H1 (cell line): ENCODE measurements around the gene TP53I11. TPM values are rescaled to one million over a fixed set of nuclear protein-coding genes. Genes with fewer than 3 reads are reported as not detected.

ENCODE experiments used
- CTCF ChIA-PET: fragments of 300-600 bp; sonication (Branson Sonifier 250); formaldehyde crosslinking; loops from one replicate; lab custom pipeline; 2021; ENCODE audit not compliant: partially characterized antibody; lab: Charles Lee
- POLR2A ChIA-PET: fragments of 300-600 bp; sonication (Branson Sonifier 250); formaldehyde crosslinking; loops from one replicate; lab custom pipeline; 2021; ENCODE audit warnings: inconsistent platforms; ENCODE audit not compliant: partially characterized antibody; lab: Charles Lee
- DNase-seq, 2 experiments: peaks; one replicate each; pipeline versions ENCODE4 v3.0.0 to v3.0.0-alpha.2; 2010 to 2022; ENCODE audit warnings: low spot score in 2 of 2, low read depth in 1 of 2, mixed read lengths in 1 of 2
- FAIRE-seq: peaks from 2 replicates; lab custom pipeline; 2011; peaks lifted over from hg19 to GRCh38; lab: Jason Lieb, UNC
- H2AFZ ChIP-seq: 2 replicates; pipeline ENCODE4 v1.8.1; 2012; ENCODE audit warnings: low read length, inconsistent platforms
- H2AK5ac ChIP-seq: 2 replicates; pipeline ENCODE4 v1.6.1; 2013; ENCODE audit warnings: low read depth, low read length
- H2BK120ac ChIP-seq: replicated peaks from 2 replicates; pipeline ENCODE3; 2013; ENCODE audit warnings: low read depth, low read length, inconsistent platforms
- H2BK12ac ChIP-seq: 2 replicates; pipeline ENCODE4 v1.6.1; 2013; ENCODE audit warnings: low read depth, low read length
- H2BK15ac ChIP-seq: 2 replicates; pipeline ENCODE4 v1.6.1; 2013; ENCODE audit warnings: low read length
- H2BK20ac ChIP-seq: 2 replicates; pipeline ENCODE4 v1.6.1; 2013; ENCODE audit warnings: low read length
- H2BK5ac ChIP-seq: 2 replicates; pipeline ENCODE4 v1.6.1; 2013; ENCODE audit warnings: low read depth, low read length
- H3K14ac ChIP-seq: 2 replicates; pipeline ENCODE4 v1.6.1; 2013; ENCODE audit warnings: inconsistent platforms; ENCODE audit not compliant: insufficient read length
- H3K18ac ChIP-seq: 2 replicates; pipeline ENCODE4 v1.6.1; 2013; ENCODE audit warnings: low read length; ENCODE audit errors: extremely low read depth
- H3K23ac ChIP-seq: 2 replicates; pipeline ENCODE4 v1.6.1; 2013; ENCODE audit warnings: inconsistent platforms; ENCODE audit not compliant: insufficient read length
- H3K23me2 ChIP-seq: 2 replicates; pipeline ENCODE4 v1.6.1; 2013; ENCODE audit warnings: low read depth, low read length
- H3K27ac ChIP-seq: 2 replicates; pipeline ENCODE4 v1.6.1; 2011; ENCODE audit warnings: low read depth, low read length, inconsistent platforms
- H3K27me3 ChIP-seq, 4 experiments: replicated peaks in 1 of 4; 1 replicate in 1 of 4; 2 replicates in 3 of 4; pipeline versions ENCODE4 v1.6.1 to v1.8.1; 2011 to 2013; ENCODE audit warnings: low read length in 3 of 4, mild to moderate bottlenecking in 3 of 4, inconsistent platforms in 2 of 4, mixed read lengths in 2 of 4, moderate library complexity in 1 of 4; ENCODE audit not compliant: control insufficient read depth in 3 of 4, insufficient read depth in 3 of 4; ENCODE audit errors: extremely low read depth in 1 of 4
- H3K36me3 ChIP-seq, 4 experiments: 2 replicates each; pipeline versions ENCODE4 v1.6.1 to v1.8.1; 2011 to 2013; ENCODE audit warnings: mild to moderate bottlenecking in 4 of 4, low read length in 3 of 4, moderate library complexity in 2 of 4, control low read depth in 1 of 4, inconsistent platforms in 1 of 4; ENCODE audit not compliant: insufficient read depth in 4 of 4, control insufficient read depth in 2 of 4
- H3K4ac ChIP-seq: replicated peaks from 2 replicates; pipeline ENCODE3; 2013; ENCODE audit warnings: low read length, low read depth, mixed read lengths, inconsistent platforms; ENCODE audit not compliant: insufficient read length
- H3K4me1 ChIP-seq, 4 experiments: replicated peaks in 1 of 4; 1 replicate in 1 of 4; 2 replicates in 3 of 4; pipeline versions ENCODE4 v1.6.1 to v1.8.1; 2011 to 2013; ENCODE audit warnings: low read length in 3 of 4, inconsistent platforms in 2 of 4, mixed read lengths in 1 of 4; ENCODE audit not compliant: insufficient read depth in 4 of 4, control insufficient read depth in 3 of 4
- H3K4me2 ChIP-seq, 2 experiments: 2 replicates each; pipeline versions ENCODE4 v1.6.1 to v1.8.1; 2011 to 2013; ENCODE audit warnings: low read depth in 2 of 2, low read length in 2 of 2, control low read depth in 1 of 2, inconsistent platforms in 1 of 2, mild to moderate bottlenecking in 1 of 2; ENCODE audit not compliant: insufficient read depth in 1 of 2
- H3K4me3 ChIP-seq, 4 experiments: fragments of 200-600, 300-600 bp in 1 of 4; sonication (generic), shearing (Covaris generic), sonication (Bioruptor Twin) in 1 of 4; 2 replicates each; pipeline versions ENCODE4 v1.5.1 to v1.8.1; 2011 to 2016; ENCODE audit warnings: low read length in 4 of 4, low read depth in 3 of 4, control low read depth in 2 of 4, inconsistent platforms in 2 of 4, mild to moderate bottlenecking in 2 of 4, mixed read lengths in 1 of 4, moderate library complexity in 1 of 4; ENCODE audit not compliant: insufficient read depth in 2 of 4; ENCODE audit errors: extremely low read depth in 1 of 4
- H3K56ac ChIP-seq: replicated peaks from 2 replicates; pipeline ENCODE3; 2013; ENCODE audit warnings: low read depth, mild to moderate bottlenecking, mixed read lengths, low read length, inconsistent platforms; ENCODE audit not compliant: insufficient read length
- H3K79me1 ChIP-seq: 2 replicates; pipeline ENCODE4 v1.6.1; 2013; ENCODE audit warnings: low read depth, low read length, control low read depth
- H3K79me2 ChIP-seq, 2 experiments: 2 replicates each; pipeline versions ENCODE4 v1.6.1 to v1.8.1; 2012 to 2013; ENCODE audit warnings: low read length in 2 of 2, mild to moderate bottlenecking in 2 of 2, inconsistent platforms in 1 of 2; ENCODE audit not compliant: insufficient read depth in 2 of 2, control insufficient read depth in 1 of 2
- H3K9ac ChIP-seq, 4 experiments: replicated peaks in 1 of 4; 1 replicate in 1 of 4; 2 replicates in 3 of 4; pipeline versions ENCODE4 v1.6.1 to v1.8.1; 2011 to 2013; ENCODE audit warnings: low read depth in 3 of 4, low read length in 3 of 4, control low read depth in 2 of 4, mild to moderate bottlenecking in 2 of 4, moderate library complexity in 2 of 4, inconsistent platforms in 1 of 4; ENCODE audit errors: extremely low read depth in 1 of 4
- H3K9me3 ChIP-seq, 2 experiments: 2 replicates each; pipeline versions ENCODE4 v1.6.1 to v1.8.1; 2012 to 2013; ENCODE audit warnings: mild to moderate bottlenecking in 2 of 2, moderate library complexity in 2 of 2, control low read depth in 1 of 2, inconsistent platforms in 1 of 2, low read depth in 1 of 2, low read length in 1 of 2, mixed read lengths in 1 of 2; ENCODE audit not compliant: insufficient read depth in 2 of 2
- H4K20me1 ChIP-seq, 2 experiments: replicated peaks in 1 of 2; 2 replicates each; pipeline versions ENCODE3 to v1.8.1; 2011 to 2013; ENCODE audit warnings: inconsistent platforms in 2 of 2, low read length in 2 of 2, mild to moderate bottlenecking in 1 of 2; ENCODE audit not compliant: insufficient read depth in 2 of 2, control insufficient read depth in 1 of 2
- H4K5ac ChIP-seq: 2 replicates; pipeline ENCODE4 v1.6.1; 2013; ENCODE audit warnings: low read length, low read depth, mixed read lengths, inconsistent platforms; ENCODE audit not compliant: insufficient read length
- H4K8ac ChIP-seq: 2 replicates; pipeline ENCODE4 v1.8.0; 2013; ENCODE audit warnings: mild to moderate bottlenecking, moderate library complexity, low read length, inconsistent platforms; ENCODE audit not compliant: insufficient read depth; ENCODE audit errors: extremely low read depth
- H4K91ac ChIP-seq: replicated peaks from 2 replicates; pipeline ENCODE3; 2013; ENCODE audit warnings: low read length, mixed read lengths, inconsistent platforms; ENCODE audit not compliant: insufficient read length
- ASH2L ChIP-seq: fragments of 200-600, 300-600 bp; sonication (generic); IDR thresholded peaks from one replicate; pipeline ENCODE4 v1.7.1; 2017; ENCODE audit warnings: low read length
- BACH1 ChIP-seq: IDR thresholded peaks from 2 replicates; pipeline ENCODE4 v1.6.1; 2012; ENCODE audit warnings: low read length, improper control_type of control experiment
- BCL11A ChIP-seq, 2 experiments: IDR thresholded peaks; one replicate each; pipeline ENCODE4 v1.6.1; 2011; ENCODE audit warnings: low read depth in 2 of 2, low read length in 2 of 2, mild to moderate bottlenecking in 2 of 2
- BRCA1 ChIP-seq: IDR thresholded peaks from 2 replicates; pipeline ENCODE4 v1.6.1; 2012; ENCODE audit warnings: low read depth, low read length, improper control_type of control experiment
- CBX5 ChIP-seq: fragments of 300-800, 300-1000 bp; sonication (generic); IDR thresholded peaks from 2 replicates; pipeline ENCODE4 v1.7.1; 2016; ENCODE audit warnings: antibody characterized with exemption, low read length, low read depth
- CHD2 ChIP-seq: IDR thresholded peaks from 2 replicates; pipeline ENCODE4 v1.6.1; 2012; ENCODE audit warnings: low read length, improper control_type of control experiment
- E2F6 ChIP-seq: IDR thresholded peaks from 2 replicates; pipeline ENCODE4 v1.6.1; 2012; ENCODE audit warnings: inconsistent platforms
- EZH2 ChIP-seq: fragments of 200-600 bp; sonication (generic); IDR thresholded peaks from 2 replicates; pipeline ENCODE4 v1.7.1; 2012; ENCODE audit warnings: low read depth, mild to moderate bottlenecking, moderate library complexity, low read length, inconsistent platforms; ENCODE audit not compliant: severe bottlenecking
- HDAC2 ChIP-seq, 2 experiments: fragments of 300-600 bp in 1 of 2; sonication (generic) in 1 of 2; IDR thresholded peaks; 2 replicates each; pipeline ENCODE4 v1.6.1; 2011 to 2012; ENCODE audit warnings: low read depth in 2 of 2, low read length in 2 of 2, mild to moderate bottlenecking in 2 of 2, moderate library complexity in 2 of 2, borderline replicate concordance in 1 of 2, inconsistent platforms in 1 of 2
- MAFK ChIP-seq: IDR thresholded peaks from 2 replicates; pipeline ENCODE4 v1.6.1; 2012; ENCODE audit warnings: low read depth, mild to moderate bottlenecking, improper control_type of control experiment, low read length
- NRF1 ChIP-seq: IDR thresholded peaks from 2 replicates; pipeline ENCODE4 v1.6.1; 2011; ENCODE audit warnings: mild to moderate bottlenecking, low read depth, low read length, improper control_type of control experiment
- RBBP5 ChIP-seq: IDR thresholded peaks from 2 replicates; pipeline ENCODE4 v1.7.1; 2012; ENCODE audit warnings: low read depth, mild to moderate bottlenecking, inconsistent platforms, low read length, moderate library complexity, borderline replicate concordance
- SP1 ChIP-seq: IDR thresholded peaks from 2 replicates; pipeline ENCODE4 v1.6.1; 2011; ENCODE audit warnings: low read depth, low read length
- TBP ChIP-seq: IDR thresholded peaks from 2 replicates; pipeline ENCODE4 v1.6.1; 2011; ENCODE audit warnings: low read depth, low read length, improper control_type of control experiment
- TCF12 ChIP-seq: IDR thresholded peaks from 2 replicates; pipeline ENCODE4 v1.6.1; 2011; ENCODE audit warnings: low read depth, mild to moderate bottlenecking, low read length
- WGBS, 2 experiments: shearing (Covaris generic) in 1 of 2; methylation state at CpG; one replicate each; pipeline versions ENCODE4 v1.1.6 to v1.1.7; 2013 to 2015; ENCODE audit warnings: low lambda C conversion rate in 2 of 2, mixed read lengths in 2 of 2, inconsistent platforms in 1 of 2, low coverage in 1 of 2, missing lambda C conversion rate in 1 of 2; ENCODE audit not compliant: insufficient replicate concordance in 2 of 2, insufficient coverage in 1 of 2, insufficient read length in 1 of 2; ENCODE audit errors: extremely low coverage in 1 of 2, missing lambda C conversion rate in 1 of 2; 5-methylcytosine and 5-hydroxymethylcytosine counted together
- polyA plus RNA-seq, 7 experiments: library from polyadenylated mRNA; depleted of rRNA in 3 of 7; stranded (reverse) in 5 of 7; unstranded in 2 of 7; fragments of >200 nt in 5 of 7; fragments of 200-250 nt in 2 of 7; gene quantifications; 1 replicate in 5 of 7; 2 replicates in 1 of 7; 4 replicates in 1 of 7; pipeline versions ENCODE4 v1.2.1 to v1.2.3, GENCODE V29; 2011 to 2013; ENCODE audit warnings: missing spikeins in 2 of 7, mixed read lengths in 2 of 7
- total RNA-seq: library from RNA; stranded (reverse); fragmentation: NEBNext Ultra II Directional; extraction: Animal tissue kit (Norgen Biotek cat#: 25700); gene quantifications from 2 replicates; pipeline ENCODE4 v1.2.1, GENCODE V29; 2021

Gene TP53I11
- total and polyA plus RNA-seq, 2 of the 8 experiments (the other 6 are each of a cell fraction or from before 2014, with no cell fraction given): 34.0 to 46.3 TPM

- H3K4me2 ChIP-seq: no peak overlapping the region
- CTCF ChIA-PET: interaction anchor here (0.7 to 1.6 kb wide), 4 partner anchors 10 to 107 kb away, joined by 3 to 5 read pairs (median 4); no protein-coding TSS in a partner anchor
These were observed 67.4 kb downstream of the TP53I11 start for GRCh38 chr11:44883277-44883676.

More at GRCh38 chr11:44883277-44883676, 67.4 kb downstream of the TP53I11 start:
- 94% methylated on average over 6 of the region's 6 CpGs; no CpG with 5 or more reads in 1 of the 2 experiments for WGBS, 2 experiments
- peaks cover 15 to 29% (median 22%) of the 10 kb centered on the region in 4 experiments for H3K4me1 ChIP-seq
- H3K14ac ChIP-seq: no peak overlapping the region
- no peaks in the 10 kb centered on the region for H4K20me1 ChIP-seq
- H3K9ac ChIP-seq: no peak overlapping the region
- no peaks in the 10 kb centered on the region for H3K79me2 ChIP-seq
- H2AFZ ChIP-seq: no peak overlapping the region
- no peak overlapping the region for H2BK15ac ChIP-seq
- no peak overlapping the region for H3K18ac ChIP-seq
- no peak overlapping the region for H2BK120ac ChIP-seq
- H3K79me1 ChIP-seq: no peaks in the 10 kb centered on the region
- H4K5ac ChIP-seq: no peak overlapping the region
- POLR2A ChIA-PET: no interaction called here
- no peaks in the 10 kb centered on the region for H3K36me3 ChIP-seq
- no peak overlapping the region for H4K91ac ChIP-seq
- no peaks in the 10 kb centered on the region; the same call in 1 of the 2 replicates for H3K23me2 ChIP-seq
- 0 out of 2 replicates have a peak overlapping the region, but pooled peaks have one; percentile 19 for H2AK5ac ChIP-seq
- no peak overlapping the region for H2BK12ac ChIP-seq
- H3K27ac ChIP-seq: no peak overlapping the region
- H3K56ac ChIP-seq: no peak overlapping the region
- no peak for TF ChIP-seq BCL11A (IDR thresholded peaks at IDR 0.05; ENCODE audit: low read depth in 2 of 2, low read length in 2 of 2)
- TF ChIP-seq RBBP5: no peak
- no peak for TF ChIP-seq SP1
- no peak for TF ChIP-seq TCF12
- TF ChIP-seq NRF1: no peak
- no peak for TF ChIP-seq CHD2
- TF ChIP-seq EZH2: no peak
- no peak for TF ChIP-seq E2F6
- no peak for TF ChIP-seq MAFK
- no peak for TF ChIP-seq BACH1
- TF ChIP-seq HDAC2 (IDR thresholded peaks at IDR 0.05; ENCODE audit: borderline replicate concordance in 1 of 2, low read depth in 2 of 2, low read length in 2 of 2): no peak
- no peak for TF ChIP-seq CBX5
- no peak for TF ChIP-seq TBP
- TF ChIP-seq ASH2L: no peak
- no peak for TF ChIP-seq BRCA1
- DNase-seq (no peak), FAIRE-seq (no peak)
- H2BK5ac ChIP-seq: no peak overlapping the region
- no peaks in the 10 kb centered on the region for H3K9me3 ChIP-seq
- peaks cover 0 to 25% (median 14%) of the 10 kb centered on the region in 4 experiments; a peak in 6 of 7 replicates for H3K27me3 ChIP-seq
- H4K8ac ChIP-seq: no peak overlapping the region
- H2BK20ac ChIP-seq: no peak overlapping the region
- H3K4ac ChIP-seq: no peak overlapping the region
- H3K23ac ChIP-seq: no peak overlapping the region
- H3K4me3 ChIP-seq: no peak overlapping the region
